PC-3 (cell line): ENCODE results near the gene MYO3B.

ENCODE experiments used
- CTCF ChIP-seq: fragments of 300-600 bp; sonication (generic); conservative IDR thresholded peaks from 2 replicates; pipeline ENCODE4 v1.5.1; 2017; ENCODE audit warnings: antibody characterized with exemption, low read depth, mild to moderate bottlenecking, low read length
- EZH2 ChIP-seq: fragments of 300-600 bp; sonication (generic); IDR thresholded peaks from one replicate; pipeline ENCODE4 v1.6.1; 2017; ENCODE audit warnings: antibody characterized with exemption, mild to moderate bottlenecking, low read length; ENCODE audit not compliant: unreplicated experiment

GRCh38 chr2:170670651-170671050 is 492.7 kb downstream of the MYO3B start:
- TF ChIP-seq CTCF: no peak
- TF ChIP-seq EZH2: no peak
